Measurements from ENCODE around the gene VSIR.

Gene VSIR

DNA sequence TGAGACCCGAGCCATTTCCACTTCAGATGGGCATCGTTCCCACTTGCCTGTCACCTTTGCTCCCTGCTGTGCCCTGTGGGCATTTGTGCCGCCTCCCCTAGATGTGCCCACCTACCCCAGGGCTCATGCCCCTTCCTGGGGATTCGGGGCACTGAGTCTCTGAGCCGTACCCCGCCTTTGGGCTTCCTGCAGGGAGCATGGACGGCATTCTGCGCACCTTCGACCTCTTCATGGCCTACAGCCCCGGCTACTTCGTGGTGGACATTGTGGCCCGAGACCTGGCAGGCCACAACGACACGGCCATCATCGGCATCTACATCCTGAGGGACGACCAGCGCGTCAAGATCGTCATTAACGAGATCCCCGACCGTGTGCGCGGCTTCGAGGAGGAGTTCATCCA, 36.3 kb upstream of the VSIR start:
- ChIA-PET POLR2A (interaction anchor here (0.6 to 0.7 kb wide), 2 partner anchors 21 to 27 kb away, joined by 5 to 11 read pairs; no protein-coding TSS in a partner anchor), CTCF (no interaction called here)
- no peak for DNase-seq (ENCODE audit: extremely low spot score)
- TF ChIP-seq, protein P1, sequence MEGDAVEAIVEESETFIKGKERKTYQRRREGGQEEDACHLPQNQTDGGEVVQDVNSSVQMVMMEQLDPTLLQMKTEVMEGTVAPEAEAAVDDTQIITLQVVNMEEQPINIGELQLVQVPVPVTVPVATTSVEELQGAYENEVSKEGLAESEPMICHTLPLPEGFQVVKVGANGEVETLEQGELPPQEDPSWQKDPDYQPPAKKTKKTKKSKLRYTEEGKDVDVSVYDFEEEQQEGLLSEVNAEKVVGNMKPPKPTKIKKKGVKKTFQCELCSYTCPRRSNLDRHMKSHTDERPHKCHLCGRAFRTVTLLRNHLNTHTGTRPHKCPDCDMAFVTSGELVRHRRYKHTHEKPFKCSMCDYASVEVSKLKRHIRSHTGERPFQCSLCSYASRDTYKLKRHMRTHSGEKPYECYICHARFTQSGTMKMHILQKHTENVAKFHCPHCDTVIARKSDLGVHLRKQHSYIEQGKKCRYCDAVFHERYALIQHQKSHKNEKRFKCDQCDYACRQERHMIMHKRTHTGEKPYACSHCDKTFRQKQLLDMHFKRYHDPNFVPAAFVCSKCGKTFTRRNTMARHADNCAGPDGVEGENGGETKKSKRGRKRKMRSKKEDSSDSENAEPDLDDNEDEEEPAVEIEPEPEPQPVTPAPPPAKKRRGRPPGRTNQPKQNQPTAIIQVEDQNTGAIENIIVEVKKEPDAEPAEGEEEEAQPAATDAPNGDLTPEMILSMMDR (IDR thresholded peaks at IDR 0.05; ENCODE audit: control extremely low read depth, extremely low read depth, low read depth, missing control alignments): no peak

DNA sequence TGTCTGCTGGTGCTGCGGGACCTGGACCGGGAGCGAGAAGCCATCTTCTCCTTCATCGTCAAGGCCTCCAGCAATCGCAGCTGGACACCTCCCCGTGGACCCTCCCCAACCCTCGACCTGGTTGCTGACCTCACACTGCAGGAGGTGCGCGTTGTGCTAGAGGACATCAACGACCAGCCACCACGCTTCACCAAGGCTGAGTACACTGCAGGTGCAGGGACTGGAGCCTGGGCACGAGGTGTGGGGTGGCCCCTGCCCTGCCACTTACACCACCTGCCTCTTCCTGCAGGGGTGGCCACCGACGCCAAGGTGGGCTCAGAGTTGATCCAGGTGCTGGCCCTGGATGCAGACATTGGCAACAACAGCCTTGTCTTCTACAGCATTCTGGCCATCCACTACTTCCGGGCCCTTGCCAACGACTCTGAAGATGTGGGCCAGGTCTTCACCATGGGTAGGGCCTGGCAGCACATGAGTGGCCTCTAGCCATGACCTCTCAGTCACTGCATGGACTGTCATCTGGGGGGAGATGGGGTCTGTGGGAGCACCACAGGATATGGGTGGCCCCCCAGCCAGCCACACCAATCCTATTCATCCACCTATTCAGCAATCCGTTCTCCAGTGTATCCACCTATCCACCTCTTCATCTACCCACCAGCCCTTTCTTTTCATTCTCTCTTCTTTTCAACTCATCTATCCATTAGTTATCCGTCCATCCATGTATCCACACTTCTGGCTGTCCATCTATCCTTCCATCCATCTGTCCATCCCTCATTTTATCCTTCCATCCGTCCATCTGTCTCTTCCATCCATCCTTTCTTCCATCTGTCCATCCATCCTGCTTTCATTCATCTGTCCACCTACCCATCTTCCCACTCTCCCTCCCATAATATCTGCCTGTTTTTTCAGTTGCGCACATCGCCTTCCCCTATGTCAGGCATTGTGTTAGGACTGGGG, 34.5 kb upstream of the VSIR start:
- TF ChIP-seq, protein P1 (IDR thresholded peaks at IDR 0.05; ENCODE audit: control extremely low read depth, extremely low read depth, low read depth, missing control alignments): no peak
- POLR2A ChIA-PET: no interaction called here
- CTCF ChIA-PET: interaction anchor here (1.1 to 2.0 kb wide), 2 partner anchors 89 to 99 kb away, joined by 3 to 5 read pairs; no protein-coding TSS in a partner anchor
- DNase-seq (ENCODE audit: extremely low spot score): no peak

DNA sequence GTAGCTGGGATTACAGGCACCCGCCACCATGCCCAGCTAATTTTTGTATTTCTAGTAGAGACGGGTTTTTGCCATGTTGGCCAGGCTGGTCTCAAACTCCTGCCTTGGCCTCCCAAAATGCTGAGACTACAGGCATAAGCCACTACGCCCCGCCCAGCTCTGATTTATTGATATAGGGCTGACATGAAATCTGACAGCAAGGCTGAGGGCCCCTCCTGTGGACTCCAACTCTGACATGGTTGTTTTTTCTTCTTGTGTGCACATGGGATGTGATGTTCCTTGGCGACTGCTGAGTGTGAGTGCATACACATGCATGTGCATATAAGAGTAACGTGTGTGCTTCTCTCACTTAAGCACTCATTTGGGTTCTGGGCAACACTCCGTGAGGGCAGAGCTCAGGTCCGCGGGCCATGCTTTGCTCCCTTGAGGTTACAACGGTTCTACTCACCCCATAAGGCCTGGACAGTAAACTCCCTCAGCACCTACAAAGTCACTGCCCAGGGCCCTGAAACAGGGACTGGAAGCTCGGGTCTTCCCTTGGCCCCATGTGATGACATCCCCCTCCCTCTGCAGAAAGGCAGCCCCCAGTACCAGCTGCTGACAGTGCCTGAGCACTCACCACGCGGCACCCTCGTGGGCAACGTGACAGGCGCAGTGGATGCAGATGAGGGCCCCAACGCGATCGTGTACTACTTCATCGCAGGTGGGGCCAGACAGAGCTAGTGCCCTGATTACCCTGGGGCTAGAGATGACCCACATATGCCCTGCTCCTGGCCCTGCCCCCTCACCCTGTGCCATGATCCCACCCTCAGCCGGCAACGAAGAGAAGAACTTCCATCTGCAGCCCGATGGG, 33.6 kb upstream of the VSIR start:
- TF ChIP-seq, protein P1 (IDR thresholded peaks at IDR 0.05; ENCODE audit: control extremely low read depth, extremely low read depth, low read depth, missing control alignments): no peak
- ChIA-PET CTCF (interaction anchor here (1.5 to 2.0 kb wide), 3 partner anchors 44 to 98 kb away, joined by 3 to 5 read pairs (median 3); partner anchors contain the start of gene PSAP), POLR2A (interaction anchor here (0.7 kb wide), 1 partner anchor 24 kb away, joined by 5 read pairs; no protein-coding TSS in a partner anchor)

GRCh38 chr10:71805776-71806703, 32.7 kb upstream of the VSIR start:
- TF ChIP-seq, protein P1 (IDR thresholded peaks at IDR 0.05; ENCODE audit: control extremely low read depth, extremely low read depth, low read depth, missing control alignments): no peak
- peak; percentile 43 for DNase-seq (ENCODE audit: extremely low spot score)
- POLR2A ChIA-PET: interaction anchor here (0.7 kb wide), 1 partner anchor 23 kb away, joined by 5 read pairs; no protein-coding TSS in a partner anchor
- CTCF ChIA-PET: interaction anchor here (1.5 to 2.0 kb wide), 3 partner anchors 45 to 97 kb away, joined by 3 to 5 read pairs (median 3); partner anchors contain the start of gene PSAP

More for the DNA sequence above, 33.6 kb upstream of the VSIR start:
- no peak for DNase-seq (ENCODE audit: extremely low spot score)

- TF ChIP-seq, protein P1 (IDR thresholded peaks at IDR 0.05; ENCODE audit: control extremely low read depth, extremely low read depth, low read depth, missing control alignments): no peak
- no peak for DNase-seq (ENCODE audit: extremely low spot score)
- ChIA-PET POLR2A (no interaction called here), CTCF (interaction anchor here (1.3 to 2.0 kb wide), 3 partner anchors 11 to 32 kb away, joined by 3 to 5 read pairs (median 4); no protein-coding TSS in a partner anchor)
These were observed 30.8 kb upstream of the VSIR start for GRCh38 chr10:71804077-71804476.

Data from GM10248 (cell line).